ENCODE results near the gene SEMA5B.

Gene SEMA5B

DNA sequence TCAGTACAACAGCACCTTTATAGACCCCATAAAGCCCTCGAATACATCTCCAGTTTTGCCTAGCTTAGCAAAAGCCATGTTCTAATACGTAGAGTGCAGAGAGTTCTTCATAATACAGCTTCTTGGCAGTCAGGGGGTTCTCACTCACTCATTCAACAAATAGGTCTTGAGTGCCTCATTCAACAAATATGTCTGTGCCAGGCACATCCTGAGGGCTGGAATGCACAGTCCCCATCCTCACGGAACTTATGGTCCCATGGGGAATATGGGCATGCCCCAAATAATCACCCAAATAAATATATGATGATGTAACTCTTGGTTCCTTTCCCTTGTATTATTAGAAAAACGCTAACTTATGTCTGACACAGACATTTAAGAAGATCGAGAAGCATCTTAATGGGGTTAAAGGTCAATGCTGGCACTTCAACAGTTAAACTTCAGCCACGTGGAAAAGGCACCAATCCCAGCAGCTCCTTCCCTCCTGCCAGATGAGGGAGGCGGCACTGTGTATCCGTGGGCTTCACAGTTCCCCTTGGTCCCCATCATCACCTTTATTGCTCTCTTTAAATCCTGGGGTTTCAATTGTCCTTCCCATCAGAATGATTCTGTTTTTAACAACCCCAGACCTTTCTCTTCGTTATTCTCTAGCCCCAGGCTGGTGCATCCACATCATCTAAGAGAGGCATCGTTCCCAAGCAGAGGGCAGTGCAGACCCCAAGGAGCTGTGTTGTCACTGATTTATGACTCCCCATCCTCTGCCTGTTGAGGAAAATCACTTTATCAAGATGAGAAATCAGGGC lies 18.9 kb upstream of the SEMA5B start:
- FAIRE-seq (no peak), DNase-seq (ENCODE audit: insufficient read length, low spot score) (no peak)
- TF ChIP-seq TAF1 (IDR thresholded peaks at IDR 0.05; ENCODE audit: low read depth, low read length) (no peak), POLR2A (IDR thresholded peaks at IDR 0.05; ENCODE audit: low read depth, low read length) (no peak), POLR2AphosphoS5 (IDR thresholded peaks at IDR 0.05; ENCODE audit: low read depth, low read length) (no peak), POU2F2 (IDR thresholded peaks at IDR 0.05; ENCODE audit: low read depth, low read length) (no peak), SPI1 (IDR thresholded peaks at IDR 0.05; ENCODE audit: low read depth, low read length) (no peak), PAX5 (IDR thresholded peaks at IDR 0.05; ENCODE audit: insufficient read depth, low read length, severe bottlenecking) (no peak)

DNA sequence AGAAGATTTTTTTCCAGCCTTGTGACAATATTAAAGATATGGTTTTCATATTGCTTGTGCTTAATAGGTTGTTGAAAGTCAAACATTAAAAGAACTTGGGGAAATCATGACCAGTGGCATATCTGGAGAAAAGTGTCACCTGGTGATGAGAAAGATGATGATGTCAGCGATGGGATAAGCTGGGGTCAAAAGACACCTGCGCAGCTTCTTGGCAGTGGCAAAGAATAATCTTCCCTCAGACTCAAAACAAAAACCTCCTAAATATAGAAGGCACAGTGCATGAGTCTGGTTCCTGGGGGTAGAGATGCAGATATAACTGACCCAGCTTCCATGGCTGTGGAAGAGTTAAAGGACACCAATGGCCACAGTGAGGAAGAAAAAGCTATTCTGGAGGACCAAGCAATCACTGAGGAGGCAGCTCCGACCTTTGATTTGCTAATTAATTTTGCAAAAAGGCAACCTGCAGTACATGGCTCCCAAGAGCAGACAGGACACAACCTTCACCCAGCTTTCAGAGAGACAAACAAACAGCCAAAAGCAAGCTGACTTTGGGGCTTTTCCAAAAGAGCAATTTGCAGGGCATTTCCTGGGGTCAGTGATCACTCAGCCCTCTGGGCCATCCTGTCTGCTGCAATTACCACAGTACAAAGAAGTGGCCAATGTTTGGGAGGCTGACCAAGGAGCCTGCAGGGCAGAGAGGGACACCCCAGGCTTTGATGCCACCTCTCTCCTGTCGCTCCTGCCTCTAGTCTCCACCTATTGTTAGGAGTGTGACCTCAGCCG lies 17.6 kb upstream of the SEMA5B start:
- no peak for TF ChIP-seq POU2F2 (IDR thresholded peaks at IDR 0.05; ENCODE audit: low read depth, low read length)
- FAIRE-seq (no peak), DNase-seq (ENCODE audit: insufficient read length, low spot score) (no peak)

DNA sequence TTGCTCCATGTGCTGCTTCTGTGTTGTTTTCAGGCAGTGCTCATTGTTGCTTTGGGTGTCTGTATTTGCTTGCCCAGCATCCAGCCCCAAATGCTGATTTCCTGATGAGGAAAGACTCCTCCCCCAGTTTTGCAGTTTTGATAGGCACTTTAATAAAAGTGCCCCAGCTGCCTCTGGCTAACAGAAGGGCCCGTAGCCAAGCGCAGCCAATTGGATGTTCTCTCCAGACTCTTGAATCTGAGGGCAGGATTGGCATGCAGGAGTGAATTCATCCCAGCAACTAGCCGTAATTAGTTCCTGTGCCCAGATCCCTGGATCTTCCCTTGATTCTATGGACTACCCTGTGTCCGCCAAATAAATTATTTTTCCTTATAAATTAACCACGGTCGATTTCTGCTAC lies 14.8 kb upstream of the SEMA5B start:
- DNase-seq (ENCODE audit: insufficient read length, low spot score), result no peak

DNA sequence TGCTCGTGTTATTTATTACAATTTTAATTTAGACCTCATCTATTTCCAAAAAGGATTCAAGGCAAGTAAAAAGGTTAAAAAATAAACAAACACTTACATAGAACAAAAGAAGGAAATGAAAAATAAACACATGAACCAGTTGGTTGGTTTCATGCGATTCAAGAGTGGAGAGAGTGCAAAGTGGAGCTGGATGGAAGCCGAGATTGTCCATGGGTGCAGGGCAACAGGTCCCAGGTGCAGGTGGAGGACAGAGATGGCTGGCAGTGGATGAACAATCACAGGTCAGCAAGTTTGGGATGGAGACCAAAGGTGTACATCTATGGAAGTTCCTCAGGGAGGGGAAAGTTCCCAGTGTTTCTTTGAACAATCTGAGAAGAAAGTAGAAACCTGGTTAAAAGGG lies 11.6 kb upstream of the SEMA5B start:
- FAIRE-seq (no peak), DNase-seq (ENCODE audit: insufficient read length, low spot score) (no peak)
- no peak for TF ChIP-seq POLR2AphosphoS5 (IDR thresholded peaks at IDR 0.05; ENCODE audit: low read depth, low read length)
- TF ChIP-seq PAX5 (IDR thresholded peaks at IDR 0.05; ENCODE audit: insufficient read depth, low read length, severe bottlenecking), result no peak
- no peak for TF ChIP-seq POLR2A (IDR thresholded peaks at IDR 0.05; ENCODE audit: low read depth, low read length)
- no peak for TF ChIP-seq TAF1 (IDR thresholded peaks at IDR 0.05; ENCODE audit: low read depth, low read length)
- no peak for TF ChIP-seq SPI1 (IDR thresholded peaks at IDR 0.05; ENCODE audit: low read depth, low read length)

More for the DNA sequence above, 14.8 kb upstream of the SEMA5B start:
- TF ChIP-seq PAX5 (IDR thresholded peaks at IDR 0.05; ENCODE audit: insufficient read depth, low read length, severe bottlenecking) (no peak), POLR2A (IDR thresholded peaks at IDR 0.05; ENCODE audit: low read depth, low read length) (no peak)
- no peak for FAIRE-seq

DNA sequence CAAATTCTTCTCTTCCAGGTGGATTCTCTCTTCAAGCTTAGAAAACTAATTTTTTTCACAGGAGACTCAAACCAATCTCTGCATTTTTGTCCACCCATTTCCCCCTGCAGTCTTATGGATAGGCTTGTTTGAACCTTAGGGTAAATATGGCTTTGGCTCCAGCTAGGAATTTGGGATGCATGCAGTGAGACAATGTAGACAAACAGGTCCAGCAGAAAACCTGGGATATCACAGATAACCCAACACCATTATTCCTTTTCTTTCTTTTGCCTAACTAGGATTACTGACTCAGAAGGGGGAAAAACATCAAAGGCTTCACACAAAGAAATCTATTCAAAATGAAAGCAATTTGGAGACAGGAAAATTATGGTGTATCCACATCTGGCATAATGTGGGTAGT lies 11.2 kb upstream of the SEMA5B start:
- no peak for FAIRE-seq
- DNase-seq (ENCODE audit: insufficient read length, low spot score), result no peak
- no peak for TF ChIP-seq TAF1 (IDR thresholded peaks at IDR 0.05; ENCODE audit: low read depth, low read length)
- TF ChIP-seq PAX5 (IDR thresholded peaks at IDR 0.05; ENCODE audit: insufficient read depth, low read length, severe bottlenecking), result no peak
- TF ChIP-seq POLR2AphosphoS5 (IDR thresholded peaks at IDR 0.05; ENCODE audit: low read depth, low read length), result no peak
- TF ChIP-seq POU2F2 (IDR thresholded peaks at IDR 0.05; ENCODE audit: low read depth, low read length), result no peak
- no peak for TF ChIP-seq SPI1 (IDR thresholded peaks at IDR 0.05; ENCODE audit: low read depth, low read length)
- no peak for TF ChIP-seq POLR2A (IDR thresholded peaks at IDR 0.05; ENCODE audit: low read depth, low read length)

DNA sequence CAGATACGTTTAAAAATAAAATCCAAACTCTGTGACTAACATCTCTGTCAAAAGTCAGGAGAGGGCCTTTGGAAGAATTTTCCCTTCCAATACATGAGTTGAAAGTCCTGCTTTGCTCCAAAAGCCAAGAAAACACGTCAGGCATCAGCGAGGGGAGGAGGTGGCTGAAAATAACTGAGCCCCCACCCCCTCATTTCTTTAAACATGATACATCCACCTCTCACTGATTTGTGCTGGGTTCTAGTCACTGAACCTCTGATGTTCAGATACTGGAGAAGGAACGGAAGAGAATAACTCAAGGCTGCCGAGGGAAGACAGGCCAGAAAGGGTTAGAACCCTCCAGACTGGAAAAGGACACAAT lies 9.4 kb upstream of the SEMA5B start:
- no peak for FAIRE-seq
- TF ChIP-seq SPI1 (IDR thresholded peaks at IDR 0.05; ENCODE audit: low read depth, low read length) (no peak), POU2F2 (IDR thresholded peaks at IDR 0.05; ENCODE audit: low read depth, low read length) (no peak), PAX5 (IDR thresholded peaks at IDR 0.05; ENCODE audit: insufficient read depth, low read length, severe bottlenecking) (no peak), TAF1 (IDR thresholded peaks at IDR 0.05; ENCODE audit: low read depth, low read length) (no peak), POLR2A (IDR thresholded peaks at IDR 0.05; ENCODE audit: low read depth, low read length) (no peak), POLR2AphosphoS5 (IDR thresholded peaks at IDR 0.05; ENCODE audit: low read depth, low read length) (no peak)
- no peak for DNase-seq (ENCODE audit: insufficient read length, low spot score)

DNA sequence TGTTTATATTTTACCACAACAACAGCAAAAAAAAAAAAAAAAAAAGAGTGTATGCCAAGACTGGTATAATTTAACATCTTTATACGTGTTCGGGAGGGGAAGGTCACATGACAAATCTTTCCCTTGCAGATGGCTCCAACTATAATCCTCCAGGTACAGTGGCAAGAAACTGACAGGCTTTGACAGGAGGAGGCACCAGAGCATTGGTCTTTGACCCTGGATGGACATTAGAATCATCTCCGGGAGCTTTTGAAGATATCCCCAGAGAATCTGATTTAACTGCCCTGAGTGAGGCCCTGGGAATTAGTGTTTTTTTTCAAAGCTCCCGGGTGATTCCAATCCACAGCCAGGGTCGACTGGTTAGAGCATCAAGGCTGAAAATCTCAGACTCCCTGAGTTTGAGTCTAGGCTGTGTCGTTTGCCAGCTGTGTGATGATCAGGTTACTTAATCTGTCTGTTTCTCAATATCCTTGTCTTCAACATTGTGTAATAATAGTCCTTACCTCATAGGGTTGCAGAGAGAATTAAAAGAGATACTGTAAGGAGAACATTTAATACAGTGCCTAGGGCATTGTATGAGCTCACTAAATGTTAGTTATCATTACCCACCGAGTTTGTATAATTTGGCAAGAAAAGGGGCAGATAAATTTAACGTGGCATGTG lies 8.9 kb upstream of the SEMA5B start:
- no peak for DNase-seq (ENCODE audit: insufficient read length, low spot score)
- no peak for TF ChIP-seq POLR2A (IDR thresholded peaks at IDR 0.05; ENCODE audit: low read depth, low read length)
- TF ChIP-seq TAF1 (IDR thresholded peaks at IDR 0.05; ENCODE audit: low read depth, low read length), result no peak
- no peak for TF ChIP-seq POU2F2 (IDR thresholded peaks at IDR 0.05; ENCODE audit: low read depth, low read length)
- TF ChIP-seq POLR2AphosphoS5 (IDR thresholded peaks at IDR 0.05; ENCODE audit: low read depth, low read length), result no peak
- no peak for TF ChIP-seq PAX5 (IDR thresholded peaks at IDR 0.05; ENCODE audit: insufficient read depth, low read length, severe bottlenecking)
- no peak for TF ChIP-seq SPI1 (IDR thresholded peaks at IDR 0.05; ENCODE audit: low read depth, low read length)
- no peak for FAIRE-seq

DNA sequence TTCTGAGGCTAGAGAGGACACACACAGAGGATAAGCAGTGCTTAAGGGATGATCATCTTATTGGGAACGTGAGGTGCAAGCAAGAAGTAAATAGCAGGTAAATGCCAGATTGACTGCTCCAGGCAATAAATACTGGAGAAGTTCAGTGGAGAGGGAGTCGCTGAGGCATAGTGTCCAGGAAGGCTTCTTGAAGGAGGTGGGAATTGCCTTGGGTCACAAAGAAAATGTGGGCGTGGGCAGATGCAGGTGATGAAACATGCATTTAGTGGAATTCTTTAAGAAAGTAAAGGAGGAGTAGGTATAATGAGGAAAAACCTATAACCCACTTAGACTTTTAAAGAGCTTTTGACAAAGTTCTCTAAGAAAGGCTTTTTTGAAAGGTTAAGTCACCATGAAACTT lies 7.4 kb upstream of the SEMA5B start:
- TF ChIP-seq POLR2A (IDR thresholded peaks at IDR 0.05; ENCODE audit: low read depth, low read length) (no peak), POLR2AphosphoS5 (IDR thresholded peaks at IDR 0.05; ENCODE audit: low read depth, low read length) (no peak), POU2F2 (IDR thresholded peaks at IDR 0.05; ENCODE audit: low read depth, low read length) (no peak), SPI1 (IDR thresholded peaks at IDR 0.05; ENCODE audit: low read depth, low read length) (no peak), TAF1 (IDR thresholded peaks at IDR 0.05; ENCODE audit: low read depth, low read length) (no peak), PAX5 (IDR thresholded peaks at IDR 0.05; ENCODE audit: insufficient read depth, low read length, severe bottlenecking) (no peak)
- FAIRE-seq, result no peak
- DNase-seq (ENCODE audit: insufficient read length, low spot score), result no peak

DNA sequence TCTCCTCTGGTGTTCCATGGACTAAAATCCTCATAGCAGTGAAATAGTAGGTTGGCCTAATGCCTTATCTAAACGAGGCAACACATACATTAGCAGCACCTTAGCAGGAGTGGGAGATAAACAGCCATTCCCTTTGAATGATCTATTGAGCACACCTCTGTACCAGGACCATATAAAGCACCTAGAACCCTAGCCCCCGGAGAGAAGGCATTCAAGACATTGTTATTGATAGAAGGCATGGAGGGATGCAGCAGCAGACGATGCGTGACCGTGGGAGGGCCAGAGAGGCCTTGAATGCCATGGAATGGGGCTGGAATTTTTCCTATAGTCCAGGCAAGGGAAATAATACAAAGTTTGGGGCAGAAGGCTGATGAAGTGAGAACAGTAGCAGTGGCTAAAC lies 6.6 kb upstream of the SEMA5B start:
- FAIRE-seq (no peak), DNase-seq (ENCODE audit: insufficient read length, low spot score) (no peak)
- TF ChIP-seq POLR2A (IDR thresholded peaks at IDR 0.05; ENCODE audit: low read depth, low read length) (no peak), SPI1 (IDR thresholded peaks at IDR 0.05; ENCODE audit: low read depth, low read length) (no peak), TAF1 (IDR thresholded peaks at IDR 0.05; ENCODE audit: low read depth, low read length) (no peak), POLR2AphosphoS5 (IDR thresholded peaks at IDR 0.05; ENCODE audit: low read depth, low read length) (no peak), PAX5 (IDR thresholded peaks at IDR 0.05; ENCODE audit: insufficient read depth, low read length, severe bottlenecking) (no peak), POU2F2 (IDR thresholded peaks at IDR 0.05; ENCODE audit: low read depth, low read length) (no peak)
